Spinal cord (tissue), 10 donors: ENCODE data around the gene ELOVL3. TPM values are rescaled to one million over a fixed set of nuclear protein-coding genes. Genes with fewer than 3 reads are reported as not detected.
A peak's percentile ranks its signal among the peaks of the same experiment; 100 is the strongest.
"Not testable (repeated sequence)": the region's sequence is repeated elsewhere in the genome, so short reads cannot be mapped to it uniquely, and the experiment has no call there.

Experiments used
- DNase-seq, 6 donors: peaks; one replicate each; pipeline versions ENCODE4 v3.0.0 to v3.0.0-alpha.2; 2013 to 2015; ENCODE audit warnings: low spot score in 6 of 6, low read depth in 4 of 6
- H3K27ac ChIP-seq: one replicate; pipeline ENCODE4 v1.5.1; 2013; ENCODE audit warnings: low read depth, low read length, control low read depth
- H3K27me3 ChIP-seq: one replicate; pipeline ENCODE4 v1.6.1; 2013; ENCODE audit warnings: low read length; ENCODE audit not compliant: control insufficient read depth, insufficient read depth
- H3K36me3 ChIP-seq: one replicate; pipeline ENCODE4 v1.6.1; 2013; ENCODE audit warnings: low read length; ENCODE audit not compliant: control insufficient read depth, insufficient read depth
- H3K4me1 ChIP-seq: one replicate; pipeline ENCODE4 v1.6.1; 2013; ENCODE audit warnings: low read length; ENCODE audit not compliant: control insufficient read depth, insufficient read depth
- H3K4me3 ChIP-seq: one replicate; pipeline ENCODE4 v1.5.1; 2013; ENCODE audit warnings: low read depth, low read length, control low read depth
- H3K9me3 ChIP-seq: one replicate; pipeline ENCODE4 v1.6.1; 2013; ENCODE audit warnings: low read length; ENCODE audit not compliant: control insufficient read depth, insufficient read depth
- WGBS: methylation state at CpG from one replicate; pipeline ENCODE4 v1.1.5; 2013; ENCODE audit warnings: missing lambda C conversion rate; ENCODE audit not compliant: insufficient coverage; 5-methylcytosine and 5-hydroxymethylcytosine counted together
- polyA plus RNA-seq, 2 donors: library from polyadenylated mRNA; unstranded; fragments of 120-200 nt; gene quantifications; one replicate each; pipeline ENCODE4 v1.2.1, GENCODE V29; 2013; ENCODE audit not compliant: insufficient read length in 2 of 2
- total RNA-seq, 2 donors: library from RNA; depleted of rRNA in 1 of 2; stranded (reverse); fragments of 120-200 nt in 1 of 2; fragments of >200 nt in 1 of 2; gene quantifications; one replicate each; pipeline versions ENCODE4 v1.2.3 to v1.2.4, GENCODE V29; 2013 to 2014
- donor health status: healthy.

The ELOVL3 gene
- total and polyA plus RNA-seq, 4 donors, result 0.40 to 0.50 (median 0.42) TPM; not detected in 1

DNA sequence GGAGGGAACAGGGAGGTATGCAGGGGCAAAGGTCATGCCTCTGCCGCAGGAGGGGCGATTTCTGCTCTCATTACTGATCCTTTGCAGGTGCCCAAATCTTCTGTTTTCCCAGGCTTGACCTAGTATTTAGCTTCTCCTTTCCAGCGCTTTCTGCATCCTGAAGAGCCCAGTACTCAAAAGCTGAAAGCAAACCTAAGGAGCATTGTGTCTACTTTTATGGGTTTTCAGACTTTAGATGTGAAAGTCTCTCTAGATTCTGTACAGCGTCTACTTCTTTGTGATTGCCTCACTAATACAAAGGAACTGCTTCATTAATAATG, 19.8 kb downstream of the ELOVL3 start:
- peaks cover 25% of the 10 kb centered on the region for H3K4me1 ChIP-seq
- 0% methylated on average over 2 of the region's 4 CpGs for WGBS
- no peaks in the 10 kb centered on the region for H3K9me3 ChIP-seq
- no peak for DNase-seq
- peak overlapping the region; percentile 99 for H3K4me3 ChIP-seq
- H3K27me3 ChIP-seq, result peaks cover 11% of the 10 kb centered on the region
- peaks cover 5% of the 10 kb centered on the region for H3K36me3 ChIP-seq
- peak overlapping the region; percentile 95 for H3K27ac ChIP-seq

DNA sequence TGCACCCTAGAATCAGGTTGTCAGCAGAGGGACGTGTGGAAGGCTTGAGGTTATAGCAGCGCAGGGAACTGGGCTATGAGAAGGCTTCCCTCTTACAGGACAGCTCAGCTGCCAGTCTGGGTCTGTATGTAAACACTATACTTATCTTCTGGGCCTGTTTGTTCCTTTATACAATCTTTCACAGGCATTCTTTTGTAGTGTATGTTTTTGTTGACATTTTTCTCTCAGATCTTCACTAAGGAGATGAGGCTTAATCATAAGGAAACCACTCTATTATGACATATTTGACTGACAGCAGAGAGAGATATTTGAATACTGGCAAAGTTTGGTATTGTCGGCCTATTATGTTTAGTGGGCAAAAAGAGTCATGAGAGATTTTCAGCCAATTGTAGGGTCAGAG, 20.2 kb downstream of the ELOVL3 start:
- Histone ChIP-seq H3K4me3 (peak overlapping the region; percentile 99), H3K4me1 (peaks cover 22% of the 10 kb centered on the region), H3K9me3 (no peaks in the 10 kb centered on the region), H3K36me3 (peaks cover 5% of the 10 kb centered on the region), H3K27ac (peak overlapping the region; percentile 95), H3K27me3 (peaks cover 8% of the 10 kb centered on the region)
- DNase-seq, result no peak
- no CpG with 5 or more reads among the region's 3 CpGs for WGBS

DNA sequence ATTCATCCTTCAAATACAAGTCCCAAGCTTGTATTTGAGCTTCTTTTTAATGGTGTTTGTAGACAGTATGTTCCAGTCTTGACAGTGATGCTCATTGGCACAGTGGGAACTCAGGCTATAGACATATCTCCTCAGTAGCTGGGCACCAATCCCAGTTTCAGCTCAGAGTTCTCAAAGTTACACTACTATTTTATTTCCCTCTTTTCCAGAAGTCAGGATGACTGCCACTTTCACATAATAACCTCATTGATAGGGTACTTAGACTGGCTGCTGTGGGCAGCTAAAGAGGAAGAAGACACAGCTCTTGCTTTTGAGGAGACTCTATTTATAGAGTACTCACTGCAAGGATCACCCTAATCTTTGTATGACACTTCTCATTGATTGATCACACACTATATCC, 21.6 kb downstream of the ELOVL3 start:
- peak in 4 of 6 donors; percentile 33 to 83 (median 62) for DNase-seq
- H3K9me3 ChIP-seq, result no peaks in the 10 kb centered on the region
- no peaks in the 10 kb centered on the region for H3K27me3 ChIP-seq
- peaks cover 5% of the 10 kb centered on the region for H3K36me3 ChIP-seq
- H3K4me3 ChIP-seq, result no peak overlapping the region
- H3K4me1 ChIP-seq, result peaks cover 11% of the 10 kb centered on the region
- no peak overlapping the region for H3K27ac ChIP-seq

DNA sequence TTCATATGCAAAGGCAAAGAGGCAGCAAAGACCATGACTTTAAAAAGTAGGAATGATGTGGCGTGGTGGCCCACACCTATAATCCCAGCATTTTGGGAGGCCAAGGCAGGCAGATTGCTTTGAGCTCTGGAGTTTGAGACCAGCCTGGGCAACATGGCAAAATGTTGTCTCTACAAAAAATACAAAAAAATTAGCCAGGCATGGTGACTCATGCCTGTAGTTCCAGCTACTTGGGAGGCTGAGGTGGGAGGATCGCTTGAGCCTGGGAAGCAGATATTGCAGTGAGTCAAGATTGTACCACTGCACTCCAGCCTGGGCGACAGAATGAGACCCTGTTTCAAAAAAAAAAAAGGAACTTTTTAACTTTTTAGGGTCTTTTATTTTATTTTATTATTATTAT, 26.4 kb downstream of the ELOVL3 start:
- not testable (repeated sequence) for H3K27ac ChIP-seq, H3K4me3 ChIP-seq, H3K4me1 ChIP-seq, DNase-seq, H3K9me3 ChIP-seq, H3K27me3 ChIP-seq
- peaks cover 11% of the 10 kb centered on the region for H3K36me3 ChIP-seq
- WGBS, result 80% methylated on average over 1 of the region's 3 CpGs

DNA sequence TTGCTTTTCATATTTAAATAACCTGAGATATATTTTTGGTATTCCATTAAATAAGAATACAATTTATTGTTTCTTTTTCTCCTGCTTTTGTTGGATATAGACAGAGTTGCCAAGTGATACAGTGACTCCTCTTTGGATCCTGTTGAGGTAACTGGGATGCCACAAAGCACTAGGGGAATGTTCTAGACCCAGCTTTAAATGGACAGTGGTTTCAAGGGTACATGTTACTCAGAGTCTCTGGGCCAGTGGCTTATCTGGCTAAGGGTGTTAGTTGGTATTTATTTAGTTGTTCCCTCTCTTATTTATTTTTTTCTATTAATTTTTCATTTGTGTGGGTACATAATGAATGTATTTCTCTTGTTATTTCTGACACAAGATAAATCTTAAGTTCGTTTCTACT, 28.3 kb downstream of the ELOVL3 start:
- no CpG with 5 or more reads among the region's 1 CpG for WGBS
- H3K27me3 ChIP-seq, result no peaks in the 10 kb centered on the region
- no peak for DNase-seq
- H3K9me3 ChIP-seq, result no peaks in the 10 kb centered on the region
- H3K4me1 ChIP-seq, result no peaks in the 10 kb centered on the region
- H3K36me3 ChIP-seq, result peaks cover 9% of the 10 kb centered on the region
- no peak overlapping the region for H3K4me3 ChIP-seq
- no peak overlapping the region for H3K27ac ChIP-seq

DNA sequence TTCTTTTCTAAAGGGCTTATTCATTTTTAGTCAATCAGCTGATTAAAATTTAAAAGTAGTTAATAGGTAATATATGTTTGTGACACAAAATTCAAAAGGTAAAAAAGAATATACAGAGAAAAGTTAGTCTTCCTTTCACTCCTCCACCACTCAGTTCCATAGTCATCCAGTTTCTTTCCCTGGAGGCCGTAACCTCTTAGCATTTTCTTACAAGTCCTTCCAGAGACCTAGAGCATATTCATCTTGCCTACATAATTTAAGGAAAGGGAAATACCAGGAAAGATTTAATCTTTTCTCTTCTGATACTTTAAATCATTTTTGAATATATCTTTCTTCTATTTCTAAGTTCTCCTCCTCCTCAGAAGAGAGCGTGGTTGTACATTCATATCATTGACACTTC, 29.3 kb downstream of the ELOVL3 start:
- H3K27ac ChIP-seq, result no peak overlapping the region
- H3K4me1 ChIP-seq, result no peaks in the 10 kb centered on the region
- DNase-seq, result no peak
- WGBS, result no CpG with 5 or more reads among the region's 2 CpGs
- H3K36me3 ChIP-seq, result peaks cover 9% of the 10 kb centered on the region
- no peak overlapping the region for H3K4me3 ChIP-seq
- H3K9me3 ChIP-seq, result no peaks in the 10 kb centered on the region
- H3K27me3 ChIP-seq, result no peaks in the 10 kb centered on the region

DNA sequence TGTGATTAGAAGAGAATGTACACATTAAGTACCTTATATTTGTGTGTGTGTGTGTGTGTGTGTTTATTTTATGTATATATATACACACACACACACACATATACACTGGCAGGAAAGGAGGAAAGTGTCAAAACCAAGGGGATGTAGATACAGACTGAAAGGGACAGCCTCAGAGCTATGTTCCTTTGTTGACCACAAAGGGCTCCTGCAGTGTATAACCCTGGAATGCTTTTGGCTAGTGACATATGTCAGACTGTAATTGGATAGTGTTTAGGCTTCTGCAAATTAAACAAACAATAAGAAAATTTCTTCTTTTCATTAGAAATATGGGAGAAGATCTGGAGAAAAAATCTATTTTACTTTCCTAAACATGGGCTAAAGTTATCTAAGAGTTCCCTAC, 35.1 kb downstream of the ELOVL3 start:
- Histone ChIP-seq H3K27me3 (no peaks in the 10 kb centered on the region), H3K4me1 (no peaks in the 10 kb centered on the region), H3K4me3 (no peak overlapping the region), H3K27ac (no peak overlapping the region), H3K9me3 (no peaks in the 10 kb centered on the region), H3K36me3 (peaks cover 22% of the 10 kb centered on the region)
- no peak for DNase-seq

DNA sequence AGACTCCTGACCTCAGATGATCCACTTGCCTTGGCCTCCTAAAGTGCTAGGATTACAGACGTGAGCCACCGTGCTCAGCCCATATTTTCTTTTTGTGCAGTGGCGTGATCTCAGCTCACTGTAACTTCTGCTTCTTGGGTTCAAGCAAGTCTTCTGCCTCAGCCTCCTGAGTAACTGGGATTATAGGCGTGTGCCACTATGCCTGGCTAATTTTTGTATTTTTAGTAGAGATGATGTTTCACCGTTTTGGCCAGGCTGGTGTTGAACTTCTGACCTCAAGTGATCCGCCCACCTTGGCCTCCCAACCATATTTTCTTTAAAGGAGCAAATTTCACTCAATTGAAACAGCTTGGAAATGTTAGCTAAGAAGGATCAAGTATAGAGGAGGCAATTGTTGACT, 35.7 kb downstream of the ELOVL3 start:
- H3K36me3 ChIP-seq, result peaks cover 19% of the 10 kb centered on the region
- DNase-seq, result no peak

DNA sequence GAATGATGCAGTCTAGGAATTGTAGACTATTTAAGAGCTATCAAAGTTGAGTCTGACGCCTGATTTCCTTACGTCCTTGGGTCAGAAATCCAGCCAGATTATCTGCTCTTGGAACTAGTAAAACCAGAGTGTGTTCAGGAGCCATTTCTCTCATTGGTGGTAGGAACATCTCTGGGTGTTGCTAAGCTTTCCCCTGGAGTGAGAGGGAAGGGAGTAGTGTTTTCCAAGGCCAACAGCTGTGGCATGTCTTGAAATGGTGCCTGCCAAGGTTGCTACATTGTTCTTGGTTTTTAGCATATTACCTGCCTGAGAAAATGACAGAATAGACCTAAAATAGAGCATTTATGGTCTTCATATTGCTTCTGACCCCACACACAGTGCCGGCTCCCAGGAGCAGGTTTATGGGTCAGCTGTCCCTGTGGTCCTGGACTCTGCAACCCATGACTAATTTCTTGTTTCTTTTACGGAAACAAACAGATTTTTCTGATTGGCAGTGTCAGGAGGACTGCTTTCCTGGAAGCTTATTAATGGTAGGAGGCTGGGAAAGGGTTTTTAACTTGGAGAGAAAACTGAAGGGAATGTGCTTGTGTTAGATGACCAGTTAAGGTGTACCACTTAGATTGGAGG, 36.8 kb downstream of the ELOVL3 start:
- Histone ChIP-seq H3K4me3 (no peak overlapping the region), H3K4me1 (no peaks in the 10 kb centered on the region), H3K27me3 (no peaks in the 10 kb centered on the region), H3K36me3 (peaks cover 19% of the 10 kb centered on the region), H3K9me3 (no peaks in the 10 kb centered on the region), H3K27ac (no peak overlapping the region)
- no peak for DNase-seq
- WGBS, result 88% methylated on average over 4 of the region's 4 CpGs

More for the DNA sequence above, 35.7 kb downstream of the ELOVL3 start:
- H3K4me1 ChIP-seq, result no peaks in the 10 kb centered on the region
- 89% methylated on average over 3 of the region's 6 CpGs for WGBS
- no peaks in the 10 kb centered on the region for H3K27me3 ChIP-seq
- H3K27ac ChIP-seq, result no peak overlapping the region
- no peaks in the 10 kb centered on the region for H3K9me3 ChIP-seq
- no peak overlapping the region for H3K4me3 ChIP-seq

DNA sequence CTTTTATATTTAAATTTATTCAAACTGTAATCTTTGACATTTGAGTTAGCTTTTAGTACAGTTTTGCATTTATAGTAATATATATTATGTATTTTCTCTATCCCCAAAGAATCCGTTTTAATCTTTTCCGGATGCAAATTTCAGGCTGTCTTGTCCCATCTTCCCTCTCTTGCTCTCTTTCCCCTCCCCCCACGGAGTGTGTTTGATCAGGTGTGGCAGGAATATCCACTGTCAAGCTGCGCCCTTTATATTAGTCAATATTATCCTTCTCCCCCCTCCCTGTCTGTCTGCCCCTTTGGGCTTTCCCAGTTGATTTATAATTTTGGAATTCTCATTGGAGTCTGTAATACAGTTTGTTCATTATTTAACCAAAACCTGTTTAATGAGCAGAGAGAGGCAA, 38.3 kb downstream of the ELOVL3 start:
- peaks cover 19% of the 10 kb centered on the region for H3K36me3 ChIP-seq
- H3K27me3 ChIP-seq, result no peaks in the 10 kb centered on the region
- no peaks in the 10 kb centered on the region for H3K4me1 ChIP-seq
- no peak overlapping the region for H3K4me3 ChIP-seq
- no peak for DNase-seq
- WGBS, result no CpG with 5 or more reads among the region's 4 CpGs
- no peaks in the 10 kb centered on the region for H3K9me3 ChIP-seq
- no peak overlapping the region for H3K27ac ChIP-seq
